GM18505 (cell line): ENCODE measurements around the gene CACUL1.
"Not testable (repeated sequence)": the region's sequence is repeated elsewhere in the genome, so short reads cannot be mapped to it uniquely, and the experiment has no call there.

Experiments used
- ATAC-seq: cut with Tn5 transposase; IDR thresholded peaks from one replicate; pipeline ENCODE4 v1.9.1; 2021; ENCODE audit not compliant: unreplicated experiment
- POLR2A ChIP-seq: IDR thresholded peaks from 4 replicates; pipeline ENCODE4 v1.6.1; 2011; ENCODE audit warnings: borderline replicate concordance; ENCODE audit not compliant: insufficient read depth, insufficient read length; ENCODE audit errors: extremely low read depth

Gene CACUL1

DNA sequence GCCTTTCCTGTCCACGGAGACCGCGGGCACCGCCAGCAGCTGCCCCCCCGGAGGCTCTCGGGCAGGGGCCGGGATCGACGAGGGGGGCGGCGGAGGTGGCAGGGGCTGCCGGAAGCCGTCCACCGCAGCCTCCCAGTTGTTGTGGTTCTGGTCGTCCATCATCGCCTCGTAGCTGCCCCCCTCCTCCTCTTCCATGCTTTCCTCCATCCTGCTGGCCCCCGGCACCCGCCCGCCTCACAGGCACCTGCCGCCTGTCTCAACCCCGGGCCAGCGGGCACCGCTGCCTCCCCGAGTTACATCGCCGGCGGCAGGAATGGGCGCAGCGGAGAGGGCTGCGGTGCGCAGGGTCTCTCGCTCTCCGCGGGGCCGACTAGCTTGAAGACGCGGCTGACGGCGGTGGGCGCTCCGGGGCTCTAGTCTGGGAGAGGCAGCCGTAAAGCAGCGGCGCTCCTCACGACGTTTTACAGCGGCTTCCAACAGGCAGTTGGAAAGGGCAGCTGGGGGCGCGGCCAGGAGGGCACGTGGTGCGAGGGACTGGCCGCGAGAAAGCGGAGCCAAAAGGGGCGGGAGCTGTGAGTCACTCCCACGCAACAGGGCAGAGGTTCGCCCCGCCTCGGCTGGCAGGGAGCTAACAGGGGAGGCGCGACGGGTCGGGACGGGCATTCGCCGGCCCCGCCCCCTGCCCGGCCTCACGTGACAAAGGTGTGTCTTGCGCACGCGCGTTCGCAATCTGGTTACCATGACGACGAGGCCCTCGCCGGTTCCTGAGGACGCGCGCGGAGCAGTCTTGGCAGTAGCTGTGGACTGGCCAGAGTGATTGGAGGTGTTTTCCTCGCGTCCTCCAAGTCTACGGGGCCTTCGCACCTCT, at the start of gene CACUL1:
CACUL1 (minus strand) TSS at position 415 of the 868 bp plus-strand sequence; CDS start at position 207, 208 bp downstream.
- TF ChIP-seq POLR2A, result peak; percentile 78
- ATAC-seq, result peak; percentile 92

DNA sequence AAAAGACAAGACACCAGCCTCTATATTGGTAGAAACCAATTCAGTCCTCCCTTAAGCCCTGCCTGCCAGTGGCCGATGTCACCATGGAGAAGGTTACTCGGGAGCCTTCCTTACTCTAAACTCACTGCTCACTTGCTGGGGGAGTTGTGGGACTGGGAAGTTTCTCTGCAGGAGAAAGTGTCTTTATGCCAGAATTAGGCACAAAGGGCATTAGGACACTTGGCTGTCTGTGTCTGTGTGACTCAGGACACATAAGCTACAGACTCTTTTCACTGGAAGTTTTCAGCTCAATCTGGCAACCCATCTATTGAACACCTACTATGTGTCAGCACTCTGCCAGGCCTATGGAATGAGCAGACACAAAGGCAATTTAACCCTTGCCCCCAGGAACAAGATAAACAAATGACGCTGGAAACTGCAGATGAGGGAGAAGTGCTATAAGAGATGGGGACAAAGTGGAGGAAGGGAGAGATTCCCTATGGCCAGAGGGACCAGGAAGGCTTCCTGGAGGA, 49.5 kb upstream of the CACUL1 start:
- no peak for TF ChIP-seq POLR2A

DNA sequence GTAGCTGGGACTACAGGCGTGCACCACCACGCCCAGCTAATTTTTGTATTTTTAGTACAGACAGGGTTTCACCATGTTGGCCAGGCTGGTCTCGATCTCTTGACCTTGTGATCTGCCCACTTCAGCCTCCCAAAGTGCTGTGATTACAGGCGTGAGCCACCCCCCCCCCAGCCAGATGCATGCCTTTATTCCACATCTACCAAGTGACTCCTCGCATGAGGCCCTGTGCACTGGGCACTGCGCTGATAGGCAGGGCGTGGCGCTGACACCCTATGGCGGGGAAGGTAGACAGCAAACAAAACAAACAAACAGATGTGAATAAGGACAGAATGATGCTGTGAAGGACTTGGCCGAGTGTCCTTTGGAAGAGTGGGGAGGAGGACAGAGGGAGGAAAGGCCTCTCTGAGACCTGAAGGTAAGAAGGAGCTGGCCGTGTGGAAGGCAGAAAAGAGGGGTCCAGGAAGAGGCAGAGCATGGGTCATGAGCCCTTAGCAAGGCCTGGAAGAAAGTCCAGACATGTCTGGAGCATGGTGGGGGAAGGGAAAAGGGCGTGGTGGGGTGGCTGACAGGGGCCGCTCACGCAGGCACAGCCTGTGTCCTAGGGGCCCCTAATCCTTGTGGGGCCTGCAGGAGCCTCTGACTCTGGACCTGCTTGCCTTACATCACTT, 47.5 kb upstream of the CACUL1 start:
- no peak for ATAC-seq
- TF ChIP-seq POLR2A, result no peak

More for the DNA sequence above, 49.5 kb upstream of the CACUL1 start:
- no peak for ATAC-seq

DNA sequence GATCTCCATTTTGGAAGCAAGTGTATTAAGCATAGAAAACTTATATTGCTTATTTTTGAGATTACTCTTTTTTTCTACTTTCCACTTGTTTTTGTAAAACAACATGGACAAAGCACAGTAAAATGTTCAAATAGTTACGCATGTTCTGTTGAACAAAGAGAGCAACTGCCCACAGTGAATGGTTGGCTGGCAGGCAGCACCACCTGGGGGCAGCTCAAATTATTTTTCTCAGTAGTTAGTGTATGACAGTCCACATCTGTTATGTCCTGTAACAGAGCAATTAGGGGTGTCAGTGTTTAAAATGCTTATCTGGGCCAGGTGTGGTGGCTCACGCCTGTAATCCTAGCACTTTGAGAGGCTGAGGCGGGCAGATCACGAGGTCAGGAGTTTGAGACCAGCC, 46.1 kb upstream of the CACUL1 start:
- no peak for ATAC-seq
- TF ChIP-seq POLR2A, result no peak

DNA sequence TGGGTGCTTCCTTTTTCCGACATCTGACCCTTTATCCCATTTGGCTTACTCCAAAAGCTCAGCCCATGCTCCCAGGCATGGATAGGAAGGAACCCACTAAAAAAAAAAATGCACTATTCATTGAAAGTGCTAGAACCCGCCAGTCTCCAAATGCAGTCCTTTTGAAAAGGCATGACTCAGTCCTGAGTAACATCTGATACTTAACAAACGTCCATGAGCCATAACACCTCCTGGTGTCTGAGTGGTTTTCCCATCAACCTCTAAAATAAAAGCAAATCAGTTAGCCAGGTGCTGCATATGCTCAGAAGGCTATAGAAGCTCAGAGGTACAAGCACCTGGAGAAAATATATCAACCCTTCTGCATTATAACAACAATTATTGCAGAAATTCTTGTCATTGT, 45.0 kb upstream of the CACUL1 start:
- ATAC-seq, result no peak
- no peak for TF ChIP-seq POLR2A

DNA sequence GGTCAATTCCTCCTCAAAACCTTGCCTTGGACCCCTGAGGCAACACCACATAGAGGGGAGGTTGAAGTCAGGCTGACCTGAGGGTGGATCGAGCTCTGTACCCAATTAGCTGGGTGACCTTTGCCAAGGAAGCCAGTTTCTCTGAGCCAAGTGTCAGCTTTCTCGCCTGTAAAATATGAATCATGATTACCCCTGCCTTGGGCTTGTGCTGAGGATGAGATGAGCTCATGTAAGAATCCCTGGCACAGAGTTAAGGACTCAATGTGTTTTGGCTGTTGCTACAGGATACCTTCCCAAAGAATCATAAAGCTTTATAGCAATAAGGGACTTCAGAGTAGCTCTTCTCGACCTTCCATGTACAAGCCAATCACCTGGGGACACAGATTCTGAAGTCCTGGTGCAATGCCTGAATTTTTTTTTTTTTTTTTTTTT, 43.5 kb upstream of the CACUL1 start:
- no peak for ATAC-seq
- no peak for TF ChIP-seq POLR2A

DNA sequence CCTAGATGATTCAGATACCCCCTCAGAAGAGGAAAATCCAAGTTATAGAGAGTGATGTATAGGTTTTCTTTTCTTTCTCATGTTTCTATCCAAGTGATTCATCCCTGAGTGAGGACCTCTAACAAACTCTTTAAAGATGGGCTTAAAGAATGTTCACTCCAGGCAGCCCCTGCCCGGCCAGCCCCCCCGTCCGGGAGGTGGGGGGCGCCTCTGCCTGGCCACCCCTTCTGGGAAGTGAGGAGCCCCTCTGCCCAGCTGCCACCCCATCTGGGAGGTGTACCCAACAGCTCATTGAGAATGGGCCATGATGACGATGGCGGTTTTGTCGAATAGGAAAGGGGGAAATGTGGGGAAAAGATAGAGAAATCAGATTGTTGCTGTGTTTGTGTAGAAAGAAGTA, 40.2 kb upstream of the CACUL1 start:
- ATAC-seq, result not testable (repeated sequence)

DNA sequence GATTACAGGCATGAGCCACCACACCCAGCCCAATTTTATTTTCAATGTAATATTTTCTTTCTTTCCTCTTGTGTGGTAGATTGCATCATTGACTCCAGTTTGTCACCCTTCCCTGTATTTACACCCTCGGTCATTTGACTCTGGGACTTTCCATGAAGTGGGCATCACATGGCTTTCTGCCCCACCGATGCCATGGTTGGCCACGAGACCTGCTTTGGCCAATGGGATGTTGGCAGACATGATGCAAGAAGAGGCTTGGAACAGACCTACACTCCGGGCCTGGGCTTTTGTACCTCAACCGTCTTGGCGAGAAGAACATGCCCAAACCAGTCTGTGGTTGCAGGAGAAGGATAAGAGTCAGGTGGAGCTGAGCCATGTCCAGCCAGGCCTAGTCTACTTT, 38.8 kb upstream of the CACUL1 start:
- ATAC-seq, result no peak

DNA sequence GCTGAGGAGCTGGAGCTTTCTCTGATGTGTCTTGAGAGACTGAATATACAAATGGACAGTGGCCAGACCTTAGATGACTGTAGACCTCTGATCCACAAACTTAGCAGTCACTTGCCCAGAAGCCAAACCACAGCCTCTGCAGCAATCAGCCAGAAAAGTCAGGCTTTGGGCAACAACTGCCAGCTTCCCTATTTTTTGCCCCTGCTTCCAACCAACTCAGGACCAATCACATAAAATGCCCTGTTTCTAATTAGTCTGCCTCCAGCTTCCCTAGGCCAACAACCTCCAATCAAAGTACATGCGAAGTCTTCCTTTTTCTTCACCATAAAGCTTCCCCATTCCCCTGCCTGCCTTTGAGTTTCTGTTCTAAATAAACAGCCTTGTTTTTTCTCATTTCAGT, 37.8 kb upstream of the CACUL1 start:
- TF ChIP-seq POLR2A, result no peak
- no peak for ATAC-seq

More for the DNA sequence above, 38.8 kb upstream of the CACUL1 start:
- no peak for TF ChIP-seq POLR2A

DNA sequence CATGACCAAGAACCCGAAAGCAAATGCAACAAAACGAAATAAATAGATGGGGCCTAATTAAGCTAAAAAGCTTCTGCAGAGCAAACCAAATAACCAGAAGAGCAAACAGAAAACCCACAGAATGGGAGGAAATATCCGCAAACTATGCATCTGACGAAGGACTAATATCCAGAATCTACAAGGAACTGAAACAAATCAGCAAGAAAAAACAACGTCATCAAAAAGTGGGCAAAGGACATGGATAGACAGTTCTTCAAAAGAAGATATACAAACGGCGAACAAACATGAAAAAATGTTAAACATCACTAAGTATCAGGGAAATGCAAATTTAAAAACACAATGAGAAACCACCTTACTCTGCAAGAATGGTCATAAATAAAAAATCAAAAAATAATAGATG, 35.3 kb upstream of the CACUL1 start:
- ATAC-seq, result no peak
- no peak for TF ChIP-seq POLR2A

DNA sequence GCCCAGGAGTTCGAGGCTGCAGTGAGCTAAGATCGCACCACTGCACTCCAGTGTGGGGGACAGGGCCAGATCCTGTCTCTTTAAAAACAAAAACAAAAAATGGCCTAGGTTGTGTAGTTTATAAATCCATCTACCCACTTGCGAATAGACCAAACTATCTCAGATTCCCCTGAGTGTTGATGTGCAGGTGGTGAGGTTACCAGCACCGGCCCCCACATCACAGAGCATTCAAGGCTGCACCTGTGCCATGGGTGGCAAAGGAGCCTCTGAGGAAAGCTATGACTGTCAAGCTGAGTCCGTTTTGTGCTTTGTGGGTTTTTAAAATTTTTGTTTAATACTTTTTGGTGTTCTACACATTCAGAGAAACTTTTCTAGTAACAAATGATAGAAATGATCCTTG, 30.8 kb upstream of the CACUL1 start:
- TF ChIP-seq POLR2A, result no peak
- no peak for ATAC-seq

DNA sequence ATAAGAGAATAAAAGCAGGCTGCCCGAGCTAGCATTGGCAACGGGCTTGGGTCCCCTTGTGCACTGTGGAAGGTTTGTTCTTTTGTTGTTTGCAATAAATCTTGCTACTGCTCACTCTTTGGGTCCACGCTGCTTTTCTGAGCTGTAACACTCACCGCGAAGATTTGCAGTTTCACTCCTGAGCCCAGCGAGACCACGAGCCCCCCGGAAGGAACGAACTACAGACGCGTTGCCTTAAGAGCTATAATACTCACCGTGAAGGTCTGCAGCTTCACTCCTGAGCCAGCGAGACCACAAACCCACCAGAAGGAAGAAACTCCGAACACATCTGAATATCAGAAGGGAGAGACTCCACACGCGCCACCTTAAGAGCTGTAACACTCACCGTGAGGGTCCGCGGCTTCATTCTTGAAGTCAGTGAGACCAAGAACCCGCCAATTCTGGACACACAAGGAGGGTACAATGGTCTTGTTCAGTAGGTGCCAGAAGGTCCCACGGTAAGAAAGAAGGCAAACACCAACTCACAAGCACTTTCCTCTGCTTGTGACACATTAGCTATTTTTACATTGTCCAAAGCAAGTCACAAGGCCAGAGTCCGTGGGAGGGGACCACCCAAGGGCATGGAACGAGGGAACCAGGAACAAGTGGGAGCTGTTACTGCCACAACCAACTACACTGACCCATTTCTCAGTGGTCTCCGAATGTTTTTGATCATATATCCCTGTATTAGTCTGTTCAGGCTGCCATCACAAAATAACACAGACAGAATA, 29.2 kb upstream of the CACUL1 start:
- no peak for TF ChIP-seq POLR2A
- no peak for ATAC-seq

DNA sequence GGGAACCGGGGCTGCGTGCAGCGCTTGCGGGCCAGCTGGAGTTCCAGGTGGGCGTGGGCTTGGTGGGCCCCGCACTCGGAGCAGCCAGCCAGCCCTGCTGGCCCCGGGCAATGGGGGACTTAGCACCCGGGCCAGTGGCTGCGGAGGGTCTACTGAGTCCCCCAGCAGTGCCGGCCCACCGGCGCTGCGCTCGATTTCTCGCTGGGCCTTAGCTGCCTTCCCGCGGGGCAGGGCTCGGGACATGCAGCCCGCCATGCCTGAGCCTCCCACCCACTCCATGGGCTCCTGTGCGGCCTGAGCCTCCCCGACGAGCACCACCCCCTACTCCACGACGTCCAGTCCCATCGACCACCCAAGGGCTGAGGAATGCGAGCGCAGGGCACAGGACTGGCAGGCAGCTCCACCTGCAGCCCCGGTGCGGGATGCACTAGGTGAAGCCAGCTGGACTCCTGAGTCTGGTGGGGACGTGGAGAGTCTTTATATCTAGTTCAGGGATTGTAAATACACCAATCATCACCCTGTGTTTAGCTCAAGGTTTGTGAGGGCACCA, 28.2 kb upstream of the CACUL1 start:
- ATAC-seq, result not testable (repeated sequence)
